ENCODE results near the gene PLB1.

Gene PLB1

GRCh38 chr2:28630341-28630740 is 134.5 kb downstream of the PLB1 start:
- no peak for FAIRE-seq

- FAIRE-seq: no peak
Observed at GRCh38 chr2:28631514-28632206, 135.8 kb downstream of the PLB1 start.

GRCh38 chr2:28632791-28633190 is 136.9 kb downstream of the PLB1 start:
- FAIRE-seq: no peak

GRCh38 chr2:28633204-28633603 is 137.3 kb downstream of the PLB1 start:
- FAIRE-seq: no peak

GRCh38 chr2:28633746-28634145 is 137.9 kb downstream of the PLB1 start:
- no peak for FAIRE-seq

GRCh38 chr2:28635191-28635611 is 139.3 kb downstream of the PLB1 start:
- FAIRE-seq: no peak

- FAIRE-seq: no peak
Observed at GRCh38 chr2:28636491-28636890, 140.6 kb downstream of the PLB1 start.

- FAIRE-seq: no peak
Observed at GRCh38 chr2:28637066-28638047, 141.5 kb downstream of the PLB1 start.

GRCh38 chr2:28638102-28638501 is 142.2 kb downstream of the PLB1 start:
- no peak for FAIRE-seq

GRCh38 chr2:28639092-28639691 is 143.3 kb downstream of the PLB1 start:
- no peak for FAIRE-seq

- FAIRE-seq: no peak
Observed at GRCh38 chr2:28639836-28640235, 144.0 kb downstream of the PLB1 start.

GRCh38 chr2:28640260-28640907 is 144.5 kb downstream of the PLB1 start:
- FAIRE-seq: no peak

GRCh38 chr2:28640908-28641300 is 145.0 kb downstream of the PLB1 start:
- FAIRE-seq: no peak

- FAIRE-seq: no peak
Observed at GRCh38 chr2:28642796-28643195, 146.9 kb downstream of the PLB1 start.

- no peak for FAIRE-seq
Observed at GRCh38 chr2:28643327-28643726, 147.5 kb downstream of the PLB1 start.

- no peak for FAIRE-seq
Observed at GRCh38 chr2:28643911-28644334, 148.1 kb downstream of the PLB1 start.

GRCh38 chr2:28644760-28645159 is 148.9 kb downstream of the PLB1 start:
- no peak for FAIRE-seq

GRCh38 chr2:28645553-28645952 is 149.7 kb downstream of the PLB1 start:
- no peak for FAIRE-seq

- FAIRE-seq: peak; percentile 55
Observed at GRCh38 chr2:28647682-28648081, 151.8 kb downstream of the PLB1 start.

- FAIRE-seq: no peak
Observed at GRCh38 chr2:28648147-28648546, 152.3 kb downstream of the PLB1 start.

GRCh38 chr2:28648671-28649395 is 153.0 kb downstream of the PLB1 start:
- no peak for FAIRE-seq

Measured in colon (tissue), 2 donors.